B cell (primary cell): Measurements from ENCODE around the gene IDI2. TPM values are rescaled to one million over a fixed set of nuclear protein-coding genes. Genes with fewer than 3 reads are reported as not detected.

Source experiments
- ATAC-seq: fragments of 200-7000 bp; cut with Tn5 transposase; one replicate; pipeline ENCODE4 v1.10.0; 2021; ENCODE audit warnings: low read depth, mild to moderate bottlenecking, moderate number of reproducible peaks, moderate library complexity
- CTCF ChIA-PET: fragments of 350-600 bp; sonication (Branson Sonifier 250); formaldehyde crosslinking; loops from one replicate; lab custom pipeline; 2021; ENCODE audit warnings: antibody characterized with exemption, inconsistent platforms; lab: Charles Lee
- POLR2A ChIA-PET: fragments of 350-600 bp; sonication (Branson Sonifier 250); formaldehyde crosslinking; loops from one replicate; lab custom pipeline; 2021; ENCODE audit warnings: antibody characterized with exemption; lab: Charles Lee
- DNase-seq: peaks from one replicate; pipeline ENCODE4 v3.0.0; 2013
- H2AFZ ChIP-seq: 2 replicates; pipeline ENCODE4 v1.6.1; 2012; ENCODE audit warnings: mild to moderate bottlenecking, low read depth, low read length; ENCODE audit not compliant: insufficient read depth, poor library complexity, severe bottlenecking
- H3K27ac ChIP-seq, 2 donors: 1 replicate in 1 of 2; 2 replicates in 1 of 2; pipeline ENCODE4 v1.5.1; 2012 to 2013; ENCODE audit warnings: low read length in 2 of 2, mild to moderate bottlenecking in 2 of 2, moderate library complexity in 1 of 2
- H3K27me3 ChIP-seq, 4 experiments: fragments of 200-600 bp in 1 of 4; sonication (generic) in 1 of 4; replicated peaks in 1 of 4; 1 replicate in 2 of 4; 2 replicates in 2 of 4; pipeline versions ENCODE4 v1.6.1 to v1.7.0; 2013 to 2016; ENCODE audit warnings: low read length in 3 of 4, mild to moderate bottlenecking in 2 of 4, mixed read lengths in 1 of 4, moderate library complexity in 1 of 4; ENCODE audit not compliant: insufficient read depth in 4 of 4, control insufficient read depth in 3 of 4; ENCODE audit errors: control extremely low read depth in 1 of 4
- H3K36me3 ChIP-seq, 2 experiments: replicated peaks in 1 of 2; 1 replicate in 1 of 2; 2 replicates in 1 of 2; pipeline versions ENCODE4 v1.6.1 to v1.7.1; 2013; ENCODE audit warnings: low read length in 1 of 2; ENCODE audit not compliant: insufficient read depth in 2 of 2, control insufficient read depth in 1 of 2; ENCODE audit errors: control extremely low read depth in 1 of 2, extremely low read depth in 1 of 2
- H3K4me1 ChIP-seq, 2 donors: fragments of 200-600 bp in 1 of 2; sonication (generic) in 1 of 2; 1 replicate in 1 of 2; 2 replicates in 1 of 2; pipeline versions ENCODE4 v1.5.1 to v1.6.1; 2013 to 2017; ENCODE audit warnings: low read length in 2 of 2; ENCODE audit not compliant: control insufficient read depth in 2 of 2, insufficient read depth in 2 of 2
- H3K4me2 ChIP-seq: replicated peaks from 2 replicates; pipeline ENCODE3; 2012; ENCODE audit warnings: mild to moderate bottlenecking, low read depth, low read length; ENCODE audit not compliant: poor library complexity, severe bottlenecking
- H3K4me3 ChIP-seq, 5 experiments: fragments of 200-600 bp in 1 of 5; sonication (generic) in 1 of 5; 1 replicate in 3 of 5; 2 replicates in 2 of 5; pipeline versions ENCODE4 v1.5.1 to v1.7.0; 2011 to 2016; ENCODE audit warnings: low read length in 4 of 5, mild to moderate bottlenecking in 4 of 5, low read depth in 2 of 5, control low read depth in 1 of 5, moderate library complexity in 1 of 5; ENCODE audit not compliant: insufficient read depth in 1 of 5; ENCODE audit errors: control extremely low read depth in 1 of 5, extremely low read depth in 1 of 5
- H3K79me2 ChIP-seq: fragments of 200-600 bp; sonication (generic); one replicate; pipeline ENCODE4 v1.6.0; 2016; ENCODE audit warnings: low read length; ENCODE audit not compliant: control insufficient read depth, insufficient read depth
- H3K9ac ChIP-seq: fragments of 200-600 bp; sonication (generic); 2 replicates; pipeline ENCODE4 v1.6.1; 2017; ENCODE audit warnings: mild to moderate bottlenecking, low read length, moderate library complexity
- H3K9me3 ChIP-seq, 3 donors: one replicate each; pipeline versions ENCODE4 v1.6.1 to v1.7.1; 2013; ENCODE audit warnings: low read length in 2 of 3; ENCODE audit not compliant: control insufficient read depth in 2 of 3, insufficient read depth in 1 of 3; ENCODE audit errors: control extremely low read depth in 1 of 3
- H4K20me1 ChIP-seq: 2 replicates; pipeline ENCODE4 v1.6.0; 2012; ENCODE audit warnings: mild to moderate bottlenecking, low read length; ENCODE audit not compliant: insufficient read depth, control insufficient read depth, poor library complexity, severe bottlenecking
- H3K27ac Mint-ChIP-seq: one replicate; pipeline ENCODE4 v1.8.0; 2021; ENCODE audit warnings: mixed read lengths
- H3K27me3 Mint-ChIP-seq: one replicate; pipeline ENCODE4 v1.8.0; 2021; ENCODE audit warnings: mixed read lengths
- H3K4me1 Mint-ChIP-seq: one replicate; pipeline ENCODE4 v1.8.0; 2021; ENCODE audit warnings: mixed read lengths
- H3K4me3 Mint-ChIP-seq: one replicate; pipeline ENCODE4 v1.8.0; 2021; ENCODE audit warnings: mixed read lengths
- H3K9me3 Mint-ChIP-seq: one replicate; pipeline ENCODE4 v1.8.0; 2022; ENCODE audit warnings: mixed read lengths; ENCODE audit not compliant: insufficient read depth
- EZH2 ChIP-seq: IDR thresholded peaks from 2 replicates; pipeline ENCODE4 v1.6.1; 2012; ENCODE audit warnings: borderline replicate concordance, low read depth, mild to moderate bottlenecking, moderate library complexity, low read length; ENCODE audit not compliant: insufficient read depth, poor library complexity, severe bottlenecking
- whole genome bisulfite sequencing: methylation state at CpG from one replicate; pipeline ENCODE4 v1.1.5; 2013; ENCODE audit warnings: missing lambda C conversion rate; ENCODE audit not compliant: insufficient coverage; 5-methylcytosine and 5-hydroxymethylcytosine counted together
- intact Hi-C: fragments of 100-400 bp; cut with micrococcal nuclease; formaldehyde crosslinking; loops from one replicate; pipeline ENCODE4 v1.10.0; 2022
- polyA plus RNA-seq: library from polyadenylated mRNA; depleted of rRNA; stranded (reverse); fragments of >200 nt; gene quantifications from 2 replicates; pipeline ENCODE4 v1.2.3, GENCODE V29; 2012
- total RNA-seq, 2 donors: library from RNA; stranded (reverse); fragments of 120-200 nt in 1 of 2; gene quantifications; 1 replicate in 1 of 2; 2 replicates in 1 of 2; pipeline versions ENCODE4 v1.2.3 to v1.2.4, GENCODE V29; 2013 to 2022
- TF ChIP-seq, protein P1 (sequence below): fragments of 200-600 bp; IDR thresholded peaks from one replicate; pipeline ENCODE4 v1.8.0; 2022; ENCODE audit warnings: antibody characterized with exemption, mild to moderate bottlenecking

The IDI2 gene
- total and polyA plus RNA-seq, 2 donors (not counting 1 experiment from before 2014, with no cell fraction given): not detected

DNA sequence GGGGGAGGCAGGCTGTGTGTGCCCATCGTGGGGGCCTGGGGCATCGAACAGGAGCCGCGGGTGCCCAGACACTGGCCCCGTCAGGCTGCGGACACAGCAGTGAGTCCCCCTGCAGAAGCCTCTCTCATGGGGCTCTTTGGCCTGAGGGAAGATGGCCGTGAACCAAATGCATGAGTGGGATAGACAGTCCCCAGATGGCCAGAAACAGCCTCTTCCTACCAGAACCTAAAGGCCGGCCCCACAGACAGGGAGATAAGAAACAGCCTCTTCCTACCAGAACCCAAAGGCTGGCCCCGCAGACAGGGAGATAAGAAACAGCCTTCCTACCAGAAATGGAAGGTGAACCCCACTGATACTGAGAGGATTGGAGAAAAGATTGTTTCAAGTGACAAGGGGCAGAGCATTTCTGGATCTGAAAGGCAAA lies 16.6 kb downstream of the IDI2 start:
- POLR2A ChIA-PET: no interaction called here
- H3K9ac ChIP-seq: no peak overlapping the region
- Mint-ChIP-seq H3K4me3 (no peak overlapping the region), H3K27ac (no peak overlapping the region), H3K9me3 (no peaks in the 10 kb centered on the region), H3K27me3 (no peaks in the 10 kb centered on the region), H3K4me1 (no peaks in the 10 kb centered on the region)
- no peaks in the 10 kb centered on the region for H3K4me1 ChIP-seq
- no peak overlapping the region for H3K4me2 ChIP-seq
- ATAC-seq (no peak), DNase-seq (no peak)
- peaks cover 10% of the 10 kb centered on the region for H4K20me1 ChIP-seq
- no peak overlapping the region for H3K27ac ChIP-seq
- H3K27me3 ChIP-seq: no peaks in the 10 kb centered on the region
- H3K9me3 ChIP-seq: no peaks in the 10 kb centered on the region
- H3K36me3 ChIP-seq: peaks cover 1 to 85% of the 10 kb centered on the region in 2 experiments
- H3K4me3 ChIP-seq: no peak overlapping the region
- no peak overlapping the region for H2AFZ ChIP-seq
- 88% methylated on average over 6 of the region's 9 CpGs for WGBS
- peaks cover 9% of the 10 kb centered on the region for H3K79me2 ChIP-seq
- CTCF ChIA-PET: no interaction called here
- intact Hi-C loops: no loop called here
- TF ChIP-seq, protein P1, sequence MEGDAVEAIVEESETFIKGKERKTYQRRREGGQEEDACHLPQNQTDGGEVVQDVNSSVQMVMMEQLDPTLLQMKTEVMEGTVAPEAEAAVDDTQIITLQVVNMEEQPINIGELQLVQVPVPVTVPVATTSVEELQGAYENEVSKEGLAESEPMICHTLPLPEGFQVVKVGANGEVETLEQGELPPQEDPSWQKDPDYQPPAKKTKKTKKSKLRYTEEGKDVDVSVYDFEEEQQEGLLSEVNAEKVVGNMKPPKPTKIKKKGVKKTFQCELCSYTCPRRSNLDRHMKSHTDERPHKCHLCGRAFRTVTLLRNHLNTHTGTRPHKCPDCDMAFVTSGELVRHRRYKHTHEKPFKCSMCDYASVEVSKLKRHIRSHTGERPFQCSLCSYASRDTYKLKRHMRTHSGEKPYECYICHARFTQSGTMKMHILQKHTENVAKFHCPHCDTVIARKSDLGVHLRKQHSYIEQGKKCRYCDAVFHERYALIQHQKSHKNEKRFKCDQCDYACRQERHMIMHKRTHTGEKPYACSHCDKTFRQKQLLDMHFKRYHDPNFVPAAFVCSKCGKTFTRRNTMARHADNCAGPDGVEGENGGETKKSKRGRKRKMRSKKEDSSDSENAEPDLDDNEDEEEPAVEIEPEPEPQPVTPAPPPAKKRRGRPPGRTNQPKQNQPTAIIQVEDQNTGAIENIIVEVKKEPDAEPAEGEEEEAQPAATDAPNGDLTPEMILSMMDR: no peak

GRCh38 chr10:1007583-1007982 lies 18.1 kb downstream of the IDI2 start:
- H3K4me3 ChIP-seq: no peak overlapping the region
- no peak overlapping the region for H3K27ac Mint-ChIP-seq
- CTCF ChIA-PET: no interaction called here
- ATAC-seq (no peak), DNase-seq (no peak)
- no peaks in the 10 kb centered on the region for H3K27me3 Mint-ChIP-seq
- H3K4me1 ChIP-seq: no peaks in the 10 kb centered on the region
- POLR2A ChIA-PET: no interaction called here
- H4K20me1 ChIP-seq: peaks cover 20% of the 10 kb centered on the region
- H3K4me3 Mint-ChIP-seq: no peak overlapping the region
- H3K9me3 Mint-ChIP-seq: no peaks in the 10 kb centered on the region
- H3K9ac ChIP-seq: no peak overlapping the region
- no peak overlapping the region for H3K4me2 ChIP-seq
- H3K27me3 ChIP-seq: no peaks in the 10 kb centered on the region
- H3K79me2 ChIP-seq: peaks cover 24% of the 10 kb centered on the region
- 98% methylated on average over 5 of the region's 10 CpGs for WGBS
- no peak overlapping the region for H2AFZ ChIP-seq
- intact Hi-C loops: no loop called here
- no peak overlapping the region for H3K27ac ChIP-seq
- H3K9me3 ChIP-seq: peaks cover 0 to under 1% (median 0%) of the 10 kb centered on the region in 3 donors
- peaks cover 1 to 89% of the 10 kb centered on the region in 2 experiments for H3K36me3 ChIP-seq
- TF ChIP-seq EZH2: no peak
- H3K4me1 Mint-ChIP-seq: no peaks in the 10 kb centered on the region
